Heart left ventricle (tissue), 16 donors: ENCODE data around the gene DAND5. TPM values are rescaled to one million over a fixed set of nuclear protein-coding genes. Genes with fewer than 3 reads are reported as not detected.

Source experiments
- ATAC-seq, 4 donors: fragments of 200-7000 bp; cut with Tn5 transposase; one replicate each; pipeline ENCODE4 v1.9.1; 2020 to 2022; ENCODE audit warnings: moderate library complexity in 4 of 4, mild to moderate bottlenecking in 3 of 4, moderate number of reproducible peaks in 1 of 4
- DNase-seq, 5 donors: peaks; one replicate each; pipeline ENCODE4 v3.0.0-alpha.2; 2020
- H3K27ac ChIP-seq, 12 donors: fragments of 200-600 bp; sonication (generic) in 4 of 12; one replicate each; pipeline versions ENCODE4 v1.5.0 to v1.8.0; 2016 to 2022; ENCODE audit warnings: mild to moderate bottlenecking in 2 of 12
- H3K27me3 ChIP-seq, 9 donors: fragments of 200-600 bp; sonication (generic) in 2 of 9; one replicate each; pipeline versions ENCODE4 v1.5.1 to v1.8.0; 2016 to 2022; ENCODE audit warnings: mild to moderate bottlenecking in 3 of 9
- H3K36me3 ChIP-seq, 9 donors: fragments of 200-600 bp; sonication (generic) in 2 of 9; one replicate each; pipeline versions ENCODE4 v1.5.0 to v1.8.0; 2018 to 2022; ENCODE audit warnings: mild to moderate bottlenecking in 2 of 9
- H3K4me1 ChIP-seq, 12 donors: fragments of 200-600 bp; sonication (generic) in 4 of 12; one replicate each; pipeline versions ENCODE4 v1.5.0 to v1.8.0; 2016 to 2022; ENCODE audit warnings: mild to moderate bottlenecking in 3 of 12
- H3K4me3 ChIP-seq, 12 donors: fragments of 200-600 bp; sonication (generic) in 4 of 12; one replicate each; pipeline versions ENCODE4 v1.5.0 to v1.8.0; 2017 to 2022; ENCODE audit warnings: mild to moderate bottlenecking in 9 of 12, moderate library complexity in 4 of 12
- H3K9me3 ChIP-seq, 12 donors: fragments of 200-600 bp; sonication (generic) in 4 of 12; one replicate each; pipeline versions ENCODE4 v1.5.0 to v1.8.0; 2016 to 2022; ENCODE audit warnings: mild to moderate bottlenecking in 1 of 12
- POLR2A ChIP-seq, 2 donors: fragments of 450-650 bp; IDR thresholded peaks; one replicate each; pipeline ENCODE4 v1.6.1; 2017; ENCODE audit warnings: antibody characterized with exemption in 2 of 2, mild to moderate bottlenecking in 2 of 2, moderate library complexity in 2 of 2
- WGBS, 4 donors: extraction: QIAGEN DNeasy Blood & Tissue Kit in 2 of 4; methylation state at CpG; one replicate each; pipeline versions ENCODE4 v1.1.5 to v1.1.7; 2013 to 2018; 5-methylcytosine and 5-hydroxymethylcytosine counted together
- intact Hi-C, 10 donors: fragments of 100-400 bp; cut with DNase I; formaldehyde crosslinking; loops; one replicate each; pipeline versions ENCODE4 v1.11.1 to v1.14.2; 2022
- polyA plus RNA-seq, 2 donors: library from polyadenylated mRNA; stranded (reverse); fragments of 200-250 nt; gene quantifications; one replicate each; pipeline ENCODE4 v1.2.3, GENCODE V29; 2013
- total RNA-seq, 9 donors: library from RNA; depleted of rRNA in 2 of 9; stranded (reverse); fragments of >200 nt in 2 of 9; fragmentation: NEBNext Ultra II Directional in 3 of 9; extraction: Animal tissue kit (Norgen Biotek cat#: 25700) in 3 of 9; gene quantifications; one replicate each; pipeline versions ENCODE4 v1.1.0 to v1.2.4, GENCODE V29; 2016 to 2023
- TF ChIP-seq, protein P1 (sequence below), 12 donors: fragments of 200-600 bp; sonication (generic) in 4 of 12; IDR thresholded peaks; one replicate each; pipeline versions ENCODE4 v1.5.0 to v1.8.0; 2018 to 2022; ENCODE audit warnings: antibody characterized with exemption in 12 of 12, mild to moderate bottlenecking in 5 of 12
- donor health status: ischemic (EF 13 %, LVEDD 7.1; RV severe dilation, severe dysfunction).
- donor health status: healthy with polysubstance abuse.
- donor health status: DM: no; HTN: yes; CAD: no.
- donor health status: DM: no; HTN: no; CAD: no.
- donor health status: ischemic (EF 25% LVEDD 6.9; RV normal size, moderate dysfunction).
- donor health status: ischemic (EF 25% LVEDD 5.7; RV mildly dilated, moderate dysfunction).
- donor health status: healthy.
- donor health status: DM: yes; HTN: yes; CAD: no.
- donor health status: ischemic (EF 35%, LVEDD 5.7; RV mildly dilated, moderate dysfunction).
- donor health status: nonischemic (EF 11% LVEDD 7.7; RV severe dilation, severe dysfunction).
- donor health status: DM: yes; HTN: yes; CAD: no.
- donor health status: PGD.
- donor health status: ischemic (EF 29% LVEDD 5.4; RV normal size, mild dysfunction).
- donor health status: nonischemic (EF 23%, LVEDD 6.1; RV moderate dilation, normal function).

DAND5 gene
- total and polyA plus RNA-seq, 11 donors, result 1.4 to 13.6 (median 8.4) TPM

DNA sequence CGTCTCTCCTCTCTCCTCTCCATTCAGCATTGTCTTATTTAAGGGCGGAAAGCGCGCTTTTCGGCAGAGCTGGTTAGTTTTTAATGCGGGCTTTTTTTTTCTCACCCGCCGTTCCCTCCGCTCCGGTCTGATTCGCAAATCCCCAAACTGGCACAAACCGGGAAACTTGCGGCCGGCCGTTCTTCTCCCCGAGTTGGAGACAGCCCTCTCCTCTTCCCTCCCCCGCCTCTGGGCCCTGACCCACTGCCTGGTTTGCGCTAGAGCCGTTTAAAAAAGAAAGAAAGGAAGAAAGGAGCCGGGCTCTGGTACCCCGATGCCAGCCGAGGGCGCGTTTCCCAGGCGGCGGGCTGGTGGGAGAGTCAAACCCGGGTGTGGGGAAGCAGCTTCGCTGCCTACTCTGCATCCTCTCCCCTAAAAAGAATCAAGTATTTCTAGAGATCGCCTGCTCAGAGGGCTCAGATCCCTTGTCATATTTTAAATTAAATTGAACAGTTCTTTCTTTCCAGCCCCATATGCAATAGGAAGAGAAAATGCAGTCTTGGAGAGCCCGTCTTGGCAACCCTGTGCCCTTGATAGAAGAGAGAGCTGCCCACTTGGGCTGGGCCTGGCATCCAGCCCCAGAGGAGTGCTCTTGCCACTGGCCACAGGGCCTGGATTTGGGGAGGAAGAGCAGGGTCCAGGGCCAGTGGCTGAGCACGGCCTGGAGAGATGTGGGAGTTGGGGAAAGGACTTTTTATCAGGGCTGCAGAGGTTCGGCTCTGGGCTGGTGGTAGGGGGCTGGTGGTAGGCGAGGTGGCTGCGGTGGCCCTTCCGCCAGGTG, 44.9 kb downstream of the DAND5 start:
- DNase-seq, result no peak
- Histone ChIP-seq H3K27me3 (peaks cover 0 to 56% (median 0%) of the 10 kb centered on the region in 9 donors), H3K27ac (peak overlapping the region; percentile 43 to 97 (median 79)), H3K36me3 (no peaks in the 10 kb centered on the region), H3K9me3 (no peaks in the 10 kb centered on the region), H3K4me1 (peaks cover 8 to 100% (median 84%) of the 10 kb centered on the region in 12 donors), H3K4me3 (peak overlapping the region in 9 of 12 donors; percentile 35 to 55 (median 43))
- WGBS, 4 donors, result 70 to 78% (median 73%) methylated on average over 35 of the region's 35 CpGs
- TF ChIP-seq, protein P1, sequence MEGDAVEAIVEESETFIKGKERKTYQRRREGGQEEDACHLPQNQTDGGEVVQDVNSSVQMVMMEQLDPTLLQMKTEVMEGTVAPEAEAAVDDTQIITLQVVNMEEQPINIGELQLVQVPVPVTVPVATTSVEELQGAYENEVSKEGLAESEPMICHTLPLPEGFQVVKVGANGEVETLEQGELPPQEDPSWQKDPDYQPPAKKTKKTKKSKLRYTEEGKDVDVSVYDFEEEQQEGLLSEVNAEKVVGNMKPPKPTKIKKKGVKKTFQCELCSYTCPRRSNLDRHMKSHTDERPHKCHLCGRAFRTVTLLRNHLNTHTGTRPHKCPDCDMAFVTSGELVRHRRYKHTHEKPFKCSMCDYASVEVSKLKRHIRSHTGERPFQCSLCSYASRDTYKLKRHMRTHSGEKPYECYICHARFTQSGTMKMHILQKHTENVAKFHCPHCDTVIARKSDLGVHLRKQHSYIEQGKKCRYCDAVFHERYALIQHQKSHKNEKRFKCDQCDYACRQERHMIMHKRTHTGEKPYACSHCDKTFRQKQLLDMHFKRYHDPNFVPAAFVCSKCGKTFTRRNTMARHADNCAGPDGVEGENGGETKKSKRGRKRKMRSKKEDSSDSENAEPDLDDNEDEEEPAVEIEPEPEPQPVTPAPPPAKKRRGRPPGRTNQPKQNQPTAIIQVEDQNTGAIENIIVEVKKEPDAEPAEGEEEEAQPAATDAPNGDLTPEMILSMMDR (IDR thresholded peaks at IDR 0.05), result no peak
- TF ChIP-seq POLR2A (IDR thresholded peaks at IDR 0.05), result no peak
- ATAC-seq, result peak in 1 of 4 donors; percentile 17
- intact Hi-C loops, result no loop called here

DNA sequence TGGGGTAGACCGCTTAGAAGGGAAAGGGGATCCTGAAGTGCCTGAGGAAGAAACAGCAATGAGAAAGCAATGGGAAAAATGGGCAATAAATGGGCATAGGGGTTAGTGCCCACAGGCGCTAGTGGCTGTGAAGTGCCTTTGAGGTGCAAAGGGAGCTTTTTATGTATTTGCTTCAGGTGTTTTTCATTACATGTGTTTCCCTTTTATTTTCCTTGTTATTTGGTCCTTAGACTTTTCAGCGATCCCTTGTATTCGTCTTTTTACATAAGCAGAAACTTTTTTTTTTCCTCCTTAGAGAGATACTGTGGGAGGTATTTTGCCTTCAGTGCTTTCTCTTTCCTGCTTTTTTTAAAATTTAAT, 45.5 kb downstream of the DAND5 start:
- no peak for ATAC-seq
- 82 to 93% (median 87%) methylated on average over 4 of the region's 4 CpGs for WGBS, 4 donors
- peak overlapping the region in 3 of 12 donors; percentile 54 to 55 (median 54) for H3K4me3 ChIP-seq

DNA sequence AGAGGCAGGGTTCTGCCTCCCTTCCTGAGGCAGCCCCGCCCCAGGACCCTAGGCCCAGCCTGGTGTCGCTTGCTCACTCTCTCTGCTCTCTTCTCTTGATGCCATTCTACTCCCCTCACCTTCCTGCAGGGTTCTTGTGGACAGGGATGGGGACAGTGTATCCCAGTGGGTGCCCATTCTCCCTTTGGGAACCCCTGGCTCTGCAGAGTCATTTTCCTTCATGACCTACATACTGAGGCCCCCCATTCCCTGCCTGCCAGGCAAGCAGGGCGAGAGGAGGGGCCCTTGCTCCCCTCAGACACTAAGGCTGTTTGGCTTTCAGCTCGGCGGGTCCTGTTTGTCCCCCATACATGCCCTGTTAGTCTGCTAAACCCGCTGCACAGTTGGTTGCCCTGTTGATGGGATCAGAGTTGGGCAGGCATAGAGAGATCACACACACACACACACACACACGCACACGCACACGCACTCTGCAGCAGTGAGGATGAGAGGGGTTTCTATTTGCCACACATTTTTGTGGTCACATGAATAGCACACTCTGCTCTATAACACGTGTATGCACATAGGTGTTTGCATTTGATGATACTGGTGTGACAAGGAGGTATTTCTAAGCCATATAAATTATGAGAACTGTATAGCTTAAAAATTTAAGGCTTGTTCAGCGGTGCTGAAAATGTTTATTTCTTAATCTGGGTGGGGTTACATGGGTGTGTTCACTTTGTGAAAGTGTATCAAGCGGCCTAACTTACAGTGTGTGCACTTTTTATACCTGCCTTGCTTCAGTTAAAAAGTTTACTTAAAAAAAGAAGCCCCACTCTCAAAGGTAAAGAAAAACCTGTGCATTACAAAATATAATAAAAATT, 46.2 kb downstream of the DAND5 start:
- DNase-seq, result no peak

More for the DNA sequence above, 45.5 kb downstream of the DAND5 start:
- Histone ChIP-seq H3K36me3 (no peaks in the 10 kb centered on the region), H3K4me1 (peaks cover 9 to 100% (median 84%) of the 10 kb centered on the region in 12 donors), H3K27ac (peak overlapping the region in 11 of 12 donors; percentile 42 to 97 (median 79)), H3K27me3 (peaks cover 0 to 53% (median 0%) of the 10 kb centered on the region in 9 donors), H3K9me3 (no peaks in the 10 kb centered on the region)
- DNase-seq, result no peak
- intact Hi-C loops, result no loop called here
- TF ChIP-seq, protein P1 (IDR thresholded peaks at IDR 0.05), result no peak
- no peak for TF ChIP-seq POLR2A (IDR thresholded peaks at IDR 0.05)

More for the DNA sequence above, 46.2 kb downstream of the DAND5 start:
- Histone ChIP-seq H3K27me3 (peaks cover 0 to 47% (median 0%) of the 10 kb centered on the region in 9 donors), H3K9me3 (no peaks in the 10 kb centered on the region), H3K27ac (peak overlapping the region in 11 of 12 donors; percentile 42 to 97 (median 84)), H3K36me3 (no peaks in the 10 kb centered on the region), H3K4me1 (peaks cover 9 to 100% (median 84%) of the 10 kb centered on the region in 12 donors), H3K4me3 (peak overlapping the region in 1 of 12 donors; percentile 55)
- TF ChIP-seq, protein P1 (IDR thresholded peaks at IDR 0.05), result no peak
- no peak for TF ChIP-seq POLR2A (IDR thresholded peaks at IDR 0.05)
- no peak for ATAC-seq
- intact Hi-C loops, result no loop called here
- WGBS, 4 donors, result 73 to 85% (median 81%) methylated on average over 12 of the region's 12 CpGs
